ENCODE results near the gene CPA1.

Gene CPA1

DNA sequence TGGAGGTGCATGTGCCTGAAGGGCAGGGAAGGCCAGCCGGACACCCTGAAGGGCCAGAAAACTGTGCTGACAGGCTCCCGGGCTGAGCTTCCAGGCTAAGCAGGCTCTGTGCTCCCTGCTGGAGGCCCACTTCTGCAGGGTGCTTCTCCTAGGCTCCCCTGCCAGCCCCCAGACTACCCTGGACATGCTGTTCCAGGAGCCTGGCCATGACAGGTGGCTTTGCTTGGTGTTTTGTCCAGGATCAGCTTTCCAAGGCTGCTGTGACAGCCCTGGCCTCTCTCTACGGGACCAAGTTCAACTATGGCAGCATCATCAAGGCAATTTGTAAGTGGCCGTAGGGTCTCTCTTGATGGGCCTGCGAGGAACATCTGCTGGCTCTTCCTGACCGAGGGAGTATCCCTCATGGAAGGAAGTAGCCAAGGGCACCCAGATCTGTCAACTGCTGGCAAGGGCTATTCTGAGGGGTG is 5.3 kb downstream of the CPA1 start:
- Histone ChIP-seq H3K27me3 (ENCODE audit: insufficient read depth, poor library complexity, severe bottlenecking) (no peaks in the 10 kb centered on the region), H3K4me1 (ENCODE audit: insufficient read depth, poor library complexity, severe bottlenecking) (no peaks in the 10 kb centered on the region), H3K27ac (ENCODE audit: poor library complexity, severe bottlenecking) (no peak overlapping the region), H3K36me3 (ENCODE audit: low read depth) (no peaks in the 10 kb centered on the region), H3K9me3 (ENCODE audit: severe bottlenecking) (no peaks in the 10 kb centered on the region), H3K4me3 (ENCODE audit: severe bottlenecking) (no peak overlapping the region)
- TF ChIP-seq, protein P1, sequence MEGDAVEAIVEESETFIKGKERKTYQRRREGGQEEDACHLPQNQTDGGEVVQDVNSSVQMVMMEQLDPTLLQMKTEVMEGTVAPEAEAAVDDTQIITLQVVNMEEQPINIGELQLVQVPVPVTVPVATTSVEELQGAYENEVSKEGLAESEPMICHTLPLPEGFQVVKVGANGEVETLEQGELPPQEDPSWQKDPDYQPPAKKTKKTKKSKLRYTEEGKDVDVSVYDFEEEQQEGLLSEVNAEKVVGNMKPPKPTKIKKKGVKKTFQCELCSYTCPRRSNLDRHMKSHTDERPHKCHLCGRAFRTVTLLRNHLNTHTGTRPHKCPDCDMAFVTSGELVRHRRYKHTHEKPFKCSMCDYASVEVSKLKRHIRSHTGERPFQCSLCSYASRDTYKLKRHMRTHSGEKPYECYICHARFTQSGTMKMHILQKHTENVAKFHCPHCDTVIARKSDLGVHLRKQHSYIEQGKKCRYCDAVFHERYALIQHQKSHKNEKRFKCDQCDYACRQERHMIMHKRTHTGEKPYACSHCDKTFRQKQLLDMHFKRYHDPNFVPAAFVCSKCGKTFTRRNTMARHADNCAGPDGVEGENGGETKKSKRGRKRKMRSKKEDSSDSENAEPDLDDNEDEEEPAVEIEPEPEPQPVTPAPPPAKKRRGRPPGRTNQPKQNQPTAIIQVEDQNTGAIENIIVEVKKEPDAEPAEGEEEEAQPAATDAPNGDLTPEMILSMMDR (IDR thresholded peaks at IDR 0.05; ENCODE audit: poor library complexity, severe bottlenecking), result no peak
- ATAC-seq (ENCODE audit: low read depth) (no peak), DNase-seq (ENCODE audit: low spot score) (no peak)

DNA sequence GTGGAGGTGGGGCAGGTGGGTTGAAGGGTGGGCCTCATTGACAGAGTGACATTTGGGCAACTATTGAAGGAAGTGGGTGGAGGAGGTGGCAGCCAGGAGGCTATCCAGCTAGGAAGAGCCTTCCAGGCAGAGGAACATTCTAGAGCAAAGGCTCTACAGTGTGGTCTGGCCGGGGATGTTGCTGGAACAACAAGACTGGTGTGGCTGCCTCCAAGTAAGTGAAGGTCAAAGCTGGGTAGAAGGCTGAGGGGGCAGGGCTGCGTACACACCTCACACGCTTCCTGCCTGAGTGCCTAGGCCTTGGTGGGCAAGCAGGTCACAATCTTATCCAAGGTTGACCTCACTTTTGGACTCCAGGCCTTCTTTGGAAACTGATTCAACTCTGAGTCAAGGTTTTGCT is 6.6 kb downstream of the CPA1 start:
- ATAC-seq (ENCODE audit: low read depth), result no peak

DNA sequence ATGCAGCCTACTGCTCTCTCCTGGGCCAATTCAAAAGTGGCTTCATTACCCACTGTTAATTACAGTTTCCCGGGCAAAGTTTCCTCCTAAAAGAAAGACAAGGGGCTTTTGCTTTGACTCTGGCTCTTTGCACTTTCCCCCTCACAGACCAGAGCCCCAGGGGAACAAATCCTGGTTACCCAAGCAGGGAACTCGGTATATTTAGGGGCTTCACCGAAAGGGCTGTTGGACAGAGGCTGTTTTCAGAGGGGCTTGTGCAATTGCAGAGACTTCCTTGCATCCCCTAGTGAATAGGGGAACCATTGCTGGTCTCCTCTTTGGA is 7.0 kb downstream of the CPA1 start:
- Histone ChIP-seq H3K9me3 (ENCODE audit: severe bottlenecking) (no peaks in the 10 kb centered on the region), H3K4me1 (ENCODE audit: insufficient read depth, poor library complexity, severe bottlenecking) (no peaks in the 10 kb centered on the region), H3K4me3 (ENCODE audit: severe bottlenecking) (no peak overlapping the region), H3K27me3 (ENCODE audit: insufficient read depth, poor library complexity, severe bottlenecking) (no peaks in the 10 kb centered on the region), H3K27ac (ENCODE audit: poor library complexity, severe bottlenecking) (no peak overlapping the region), H3K36me3 (ENCODE audit: low read depth) (no peaks in the 10 kb centered on the region)
- TF ChIP-seq, protein P1 (IDR thresholded peaks at IDR 0.05; ENCODE audit: poor library complexity, severe bottlenecking), result no peak
- ATAC-seq (ENCODE audit: low read depth) (no peak), DNase-seq (ENCODE audit: low spot score) (no peak)

More for the DNA sequence above, 6.6 kb downstream of the CPA1 start:
- DNase-seq (ENCODE audit: low spot score), result no peak
- Histone ChIP-seq H3K36me3 (ENCODE audit: low read depth) (no peaks in the 10 kb centered on the region), H3K9me3 (ENCODE audit: severe bottlenecking) (no peaks in the 10 kb centered on the region), H3K4me3 (ENCODE audit: severe bottlenecking) (no peak overlapping the region), H3K27ac (ENCODE audit: poor library complexity, severe bottlenecking) (no peak overlapping the region), H3K4me1 (ENCODE audit: insufficient read depth, poor library complexity, severe bottlenecking) (no peaks in the 10 kb centered on the region), H3K27me3 (ENCODE audit: insufficient read depth, poor library complexity, severe bottlenecking) (no peaks in the 10 kb centered on the region)
- TF ChIP-seq, protein P1 (IDR thresholded peaks at IDR 0.05; ENCODE audit: poor library complexity, severe bottlenecking), result no peak

DNA sequence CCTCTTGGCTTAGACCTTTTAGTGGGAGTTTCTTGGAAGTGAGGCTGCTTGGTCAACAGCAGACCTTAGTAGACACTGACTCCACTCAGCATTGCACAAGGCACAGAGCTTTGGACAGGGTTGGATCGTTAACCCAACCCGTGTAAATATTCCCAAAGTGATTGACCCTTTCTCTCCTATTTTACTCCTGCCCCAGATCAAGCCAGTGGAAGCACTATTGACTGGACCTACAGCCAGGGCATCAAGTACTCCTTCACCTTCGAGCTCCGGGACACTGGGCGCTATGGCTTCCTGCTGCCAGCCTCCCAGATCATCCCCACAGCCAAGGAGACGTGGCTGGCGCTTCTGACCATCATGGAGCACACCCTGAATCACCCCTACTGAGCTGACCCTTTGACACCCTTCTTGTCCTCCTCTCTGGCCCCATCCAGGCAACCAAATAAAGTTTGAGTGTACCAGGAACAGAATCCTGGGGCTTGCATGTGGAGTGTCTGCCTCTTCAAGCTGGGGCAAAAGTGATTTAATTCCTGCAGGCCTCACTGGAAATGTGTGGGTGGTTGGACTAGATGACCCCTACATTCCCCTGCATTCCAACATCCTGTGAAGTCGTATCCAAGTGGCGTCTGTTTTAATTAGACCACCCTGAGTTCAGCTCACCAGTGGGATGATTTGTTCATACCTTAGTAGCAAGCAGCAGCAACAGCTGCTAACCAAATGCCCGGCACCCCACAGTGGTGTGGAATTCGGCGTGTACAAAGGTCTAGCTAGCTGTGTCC is 7.5 kb downstream of the CPA1 start:
- H3K4me1 ChIP-seq (ENCODE audit: insufficient read depth, poor library complexity, severe bottlenecking), result no peaks in the 10 kb centered on the region
- H3K27me3 ChIP-seq (ENCODE audit: insufficient read depth, poor library complexity, severe bottlenecking), result no peaks in the 10 kb centered on the region
- TF ChIP-seq, protein P1 (IDR thresholded peaks at IDR 0.05; ENCODE audit: poor library complexity, severe bottlenecking), result no peak
- DNase-seq (ENCODE audit: low spot score) (no peak), ATAC-seq (ENCODE audit: low read depth) (no peak)
- no peak overlapping the region for H3K27ac ChIP-seq (ENCODE audit: poor library complexity, severe bottlenecking)
- H3K4me3 ChIP-seq (ENCODE audit: severe bottlenecking), result no peak overlapping the region
- H3K36me3 ChIP-seq (ENCODE audit: low read depth), result no peaks in the 10 kb centered on the region
- no peaks in the 10 kb centered on the region for H3K9me3 ChIP-seq (ENCODE audit: severe bottlenecking)

DNA sequence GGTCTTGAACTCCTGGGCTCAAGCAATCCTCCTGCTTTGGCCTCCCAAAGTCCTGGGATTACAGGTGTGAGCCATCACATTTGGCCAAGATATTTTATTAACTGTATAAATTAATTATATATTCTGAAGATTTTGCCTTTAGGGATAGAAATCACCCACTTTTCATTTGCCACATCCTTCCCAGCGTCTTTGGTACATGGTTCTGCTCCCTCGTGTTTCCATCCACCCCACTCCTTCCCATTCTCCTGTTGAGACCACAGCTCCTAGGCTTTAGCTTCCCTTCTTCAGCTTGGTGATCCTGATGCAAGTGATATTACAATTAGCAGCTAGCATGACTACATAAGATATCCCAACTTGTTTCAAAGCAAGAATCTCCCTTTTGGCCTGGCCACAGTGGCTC is 8.4 kb downstream of the CPA1 start:
- H3K27ac ChIP-seq (ENCODE audit: poor library complexity, severe bottlenecking), result no peak overlapping the region
- H3K4me3 ChIP-seq (ENCODE audit: severe bottlenecking), result no peak overlapping the region
- no peaks in the 10 kb centered on the region for H3K27me3 ChIP-seq (ENCODE audit: insufficient read depth, poor library complexity, severe bottlenecking)
- H3K9me3 ChIP-seq (ENCODE audit: severe bottlenecking), result no peaks in the 10 kb centered on the region
- no peaks in the 10 kb centered on the region for H3K36me3 ChIP-seq (ENCODE audit: low read depth)
- H3K4me1 ChIP-seq (ENCODE audit: insufficient read depth, poor library complexity, severe bottlenecking), result no peaks in the 10 kb centered on the region
- DNase-seq (ENCODE audit: low spot score) (no peak), ATAC-seq (ENCODE audit: low read depth) (no peak)
- TF ChIP-seq, protein P1 (IDR thresholded peaks at IDR 0.05; ENCODE audit: poor library complexity, severe bottlenecking), result no peak

Measured in RWPE2 (cell line).